ENCODE data around the gene DIDO1. TPM values are rescaled to one million over a fixed set of nuclear protein-coding genes. Genes with fewer than 3 reads are reported as not detected.
"Not testable (repeated sequence)": the region's sequence is repeated elsewhere in the genome, so short reads cannot be mapped to it uniquely, and the experiment has no call there.

DIDO1 gene
- polyA plus RNA-seq, 6 donors from 2014 or later = 24.3 to 39.9 (median 28.3) TPM

- Mint-ChIP-seq H3K36me3 (peaks cover 11 to 17% of the 10 kb centered on the region in 2 donors), H3K27ac (peak overlapping the region in 1 of 6 donors; percentile 52), H3K4me3 (peak overlapping the region in 3 of 8 donors; percentile 32 to 57 (median 43)), H3K9me3 (peaks cover 0 to 6% (median 3%) of the 10 kb centered on the region in 7 donors), H3K4me1 (peaks cover 15 to 17% (median 16%) of the 10 kb centered on the region in 3 donors), H3K27me3 (peaks cover 0 to 5% (median 4%) of the 10 kb centered on the region in 3 donors)
- no peak for ATAC-seq (ENCODE audit: low read depth in 2 of 2)
- no peak for DNase-seq
These were observed 68.1 kb downstream of the DIDO1 start for GRCh38 chr20:62858058-62858830.

GRCh38 chr20:62856931-62857619 is 69.2 kb downstream of the DIDO1 start:
- H3K4me3 Mint-ChIP-seq = no peak overlapping the region
- peaks cover 17 to 18% of the 10 kb centered on the region in 2 donors for H3K36me3 Mint-ChIP-seq
- H3K4me1 Mint-ChIP-seq = peaks cover 11 to 20% (median 13%) of the 10 kb centered on the region in 3 donors
- peaks cover 0 to 5% (median 4%) of the 10 kb centered on the region in 3 donors for H3K27me3 Mint-ChIP-seq
- no peak for DNase-seq
- H3K9me3 Mint-ChIP-seq = peaks cover 0 to 2% (median 0%) of the 10 kb centered on the region in 7 donors
- H3K27ac Mint-ChIP-seq = no peak overlapping the region
- ATAC-seq (ENCODE audit: low read depth in 2 of 2) = no peak

GRCh38 chr20:62855120-62855519 is 71.2 kb downstream of the DIDO1 start:
- Mint-ChIP-seq H3K27me3 (peaks cover 0 to 5% (median 4%) of the 10 kb centered on the region in 3 donors), H3K9me3 (no peaks in the 10 kb centered on the region), H3K36me3 (peaks cover 17 to 18% of the 10 kb centered on the region in 2 donors), H3K4me1 (peaks cover 5 to 16% (median 7%) of the 10 kb centered on the region in 3 donors), H3K27ac (no peak overlapping the region), H3K4me3 (no peak overlapping the region)
- DNase-seq = no peak
- ATAC-seq (ENCODE audit: low read depth in 2 of 2) = no peak

- Mint-ChIP-seq H3K27me3 (peaks cover 0 to 5% (median 4%) of the 10 kb centered on the region in 3 donors), H3K4me3 (no peak overlapping the region), H3K36me3 (peaks cover 17 to 18% of the 10 kb centered on the region in 2 donors), H3K27ac (no peak overlapping the region), H3K9me3 (no peaks in the 10 kb centered on the region), H3K4me1 (peaks cover 5 to 12% (median 6%) of the 10 kb centered on the region in 3 donors)
- DNase-seq (no peak), ATAC-seq (ENCODE audit: low read depth in 2 of 2) (no peak)
These were observed 72.2 kb downstream of the DIDO1 start for GRCh38 chr20:62854121-62854520.

GRCh38 chr20:62853304-62853703 is 73.0 kb downstream of the DIDO1 start:
- not testable (repeated sequence) for H3K4me3 Mint-ChIP-seq; H3K9me3 Mint-ChIP-seq; H3K27me3 Mint-ChIP-seq; ATAC-seq (ENCODE audit: low read depth in 2 of 2); H3K27ac Mint-ChIP-seq; DNase-seq
- Mint-ChIP-seq H3K4me1 (peaks cover 3 to 10% (median 7%) of the 10 kb centered on the region in 3 donors), H3K36me3 (peaks cover 16 to 18% of the 10 kb centered on the region in 2 donors)

- Mint-ChIP-seq H3K27ac (no peak overlapping the region), H3K4me1 (peaks cover 0 to 7% (median 3%) of the 10 kb centered on the region in 3 donors), H3K4me3 (peak overlapping the region in 1 of 8 donors; percentile 31), H3K27me3 (no peaks in the 10 kb centered on the region), H3K36me3 (peaks cover 11 to 18% of the 10 kb centered on the region in 2 donors), H3K9me3 (no peaks in the 10 kb centered on the region)
- DNase-seq (no peak), ATAC-seq (ENCODE audit: low read depth in 2 of 2) (no peak)
These were observed 73.5 kb downstream of the DIDO1 start for GRCh38 chr20:62852841-62853240.

- Mint-ChIP-seq H3K4me3 (peak overlapping the region in 1 of 8 donors; percentile 31), H3K27me3 (no peaks in the 10 kb centered on the region), H3K36me3 (peaks cover 5 to 16% of the 10 kb centered on the region in 2 donors), H3K27ac (no peak overlapping the region), H3K9me3 (no peaks in the 10 kb centered on the region), H3K4me1 (peaks cover 0 to 7% (median 3%) of the 10 kb centered on the region in 3 donors)
- DNase-seq (no peak), ATAC-seq (ENCODE audit: low read depth in 2 of 2) (no peak)
These were observed 74.1 kb downstream of the DIDO1 start for GRCh38 chr20:62852196-62852595.

- peak overlapping the region in 3 of 6 donors; percentile 65 to 87 (median 86) for H3K27ac Mint-ChIP-seq
- H3K27me3 Mint-ChIP-seq = no peaks in the 10 kb centered on the region
These were observed 75.9 kb downstream of the DIDO1 start for GRCh38 chr20:62850333-62850974.

GRCh38 chr20:62849431-62849830 is 76.9 kb downstream of the DIDO1 start:
- H3K36me3 Mint-ChIP-seq = peaks cover 0 to 18% of the 10 kb centered on the region in 2 donors
- H3K9me3 Mint-ChIP-seq = no peaks in the 10 kb centered on the region
- no peak overlapping the region for H3K4me3 Mint-ChIP-seq
- H3K27ac Mint-ChIP-seq = no peak overlapping the region
- no peak for DNase-seq
- peaks cover 0 to 7% (median 3%) of the 10 kb centered on the region in 3 donors for H3K4me1 Mint-ChIP-seq
- no peaks in the 10 kb centered on the region for H3K27me3 Mint-ChIP-seq
- ATAC-seq (ENCODE audit: low read depth in 2 of 2) = no peak

More at GRCh38 chr20:62850333-62850974, 75.9 kb downstream of the DIDO1 start:
- H3K36me3 Mint-ChIP-seq = peaks cover 0 to 18% of the 10 kb centered on the region in 2 donors
- peaks cover 0 to 7% (median 3%) of the 10 kb centered on the region in 3 donors for H3K4me1 Mint-ChIP-seq
- DNase-seq = no peak
- no peak for ATAC-seq (ENCODE audit: low read depth in 2 of 2)
- no peaks in the 10 kb centered on the region for H3K9me3 Mint-ChIP-seq
- H3K4me3 Mint-ChIP-seq = no peak overlapping the region

- Mint-ChIP-seq H3K27ac (peak overlapping the region in 1 of 6 donors; percentile 32), H3K36me3 (peaks cover 0 to 15% of the 10 kb centered on the region in 2 donors)
- ATAC-seq (ENCODE audit: low read depth in 2 of 2); DNase-seq; H3K4me3 Mint-ChIP-seq; H3K27me3 Mint-ChIP-seq; H3K9me3 Mint-ChIP-seq; H3K4me1 Mint-ChIP-seq: not testable (repeated sequence)
These were observed 77.4 kb downstream of the DIDO1 start for GRCh38 chr20:62848917-62849316.

- Mint-ChIP-seq H3K4me1 (peaks cover 0 to 3% (median 1%) of the 10 kb centered on the region in 3 donors), H3K4me3 (no peak overlapping the region), H3K36me3 (peaks cover 0 to 5% of the 10 kb centered on the region in 2 donors), H3K27ac (peak overlapping the region in 1 of 6 donors; percentile 81), H3K27me3 (no peaks in the 10 kb centered on the region), H3K9me3 (no peaks in the 10 kb centered on the region)
- no peak for DNase-seq
- no peak for ATAC-seq (ENCODE audit: low read depth in 2 of 2)
These were observed 80.0 kb downstream of the DIDO1 start for GRCh38 chr20:62846166-62846890.

GRCh38 chr20:62845416-62846160 is 80.7 kb downstream of the DIDO1 start:
- Mint-ChIP-seq H3K4me1 (peaks cover 0 to 3% (median 1%) of the 10 kb centered on the region in 3 donors), H3K27me3 (no peaks in the 10 kb centered on the region), H3K27ac (no peak overlapping the region), H3K4me3 (no peak overlapping the region), H3K9me3 (no peaks in the 10 kb centered on the region), H3K36me3 (peaks cover 0 to 5% of the 10 kb centered on the region in 2 donors)
- no peak for DNase-seq
- no peak for ATAC-seq (ENCODE audit: low read depth in 2 of 2)

Measured in naive B cell (primary cell).